C4-2B (cell line): ENCODE data around the gene TMEM131L.

Experiments
- CTCF ChIP-seq: fragments of 450-650 bp; conservative IDR thresholded peaks from 2 replicates; pipeline ENCODE4 v1.5.1; 2017; ENCODE audit warnings: mild to moderate bottlenecking
- ZFX ChIP-seq: fragments of 450-650 bp; IDR thresholded peaks from 2 replicates; pipeline ENCODE4 v1.6.1; 2017

GRCh38 chr4:153514688-153515426 is 48.7 kb downstream of the TMEM131L start:
- TF ChIP-seq CTCF, result no peak
- TF ChIP-seq ZFX, result no peak
